Caco-2 (cell line): Measurements from ENCODE around the gene PLXNA4. TPM values are rescaled to one million over a fixed set of nuclear protein-coding genes. Genes with fewer than 3 reads are reported as not detected.

ENCODE experiments used
- BruUV-seq: library from RNA; stranded (reverse); fragments of 400-500 nt; replicated peaks from 2 replicates; lab custom pipeline; 2021; lab: Mats Ljungman, UMichigan
- CTCF ChIA-PET: fragments of 300-600 bp; sonication (Branson Sonifier 250); formaldehyde crosslinking; loops from one replicate; lab custom pipeline; 2022; ENCODE audit warnings: antibody characterized with exemption; lab: Charles Lee
- POLR2A ChIA-PET: fragments of 300-600 bp; sonication (Branson Sonifier 250); formaldehyde crosslinking; loops from one replicate; lab custom pipeline; 2022; ENCODE audit warnings: antibody characterized with exemption; lab: Charles Lee
- DNase-seq, 2 experiments: peaks; one replicate each; pipeline versions ENCODE4 v3.0.0 to v3.0.0-alpha.2; 2020 to 2022
- H3K27me3 ChIP-seq: replicated peaks from 2 replicates; pipeline ENCODE4 v1.6.0; 2011; ENCODE audit warnings: low read length; ENCODE audit not compliant: control insufficient read depth, insufficient read depth
- H3K36me3 ChIP-seq: 2 replicates; pipeline ENCODE4 v1.5.1; 2011; ENCODE audit warnings: low read length; ENCODE audit not compliant: control insufficient read depth, insufficient read depth
- H3K4me1 ChIP-seq: fragments of 250-450 bp; sonication (Bioruptor Pico); 2 replicates; pipeline ENCODE4 v1.5.1; 2020; ENCODE audit warnings: mild to moderate bottlenecking
- H3K4me3 ChIP-seq: 2 replicates; pipeline ENCODE4 v1.5.1; 2011; ENCODE audit warnings: low read depth, mild to moderate bottlenecking, control low read depth, low read length
- H3K9me3 ChIP-seq: fragments of 250-450 bp; sonication (Bioruptor Pico); 2 replicates; pipeline ENCODE4 v1.5.1; 2020; ENCODE audit warnings: mild to moderate bottlenecking, moderate library complexity
- H3K27ac Mint-ChIP-seq: one replicate; pipeline ENCODE4 v1.8.0; 2022; ENCODE audit warnings: mixed read lengths; ENCODE audit not compliant: unreplicated experiment
- H3K27me3 Mint-ChIP-seq: one replicate; pipeline ENCODE4 v1.8.0; 2022; ENCODE audit warnings: mixed read lengths; ENCODE audit not compliant: insufficient read depth, unreplicated experiment
- H3K36me3 Mint-ChIP-seq: one replicate; pipeline ENCODE4 v1.8.0; 2022; ENCODE audit warnings: mild to moderate bottlenecking, mixed read lengths; ENCODE audit not compliant: insufficient read depth, unreplicated experiment
- H3K4me1 Mint-ChIP-seq: one replicate; pipeline ENCODE4 v1.8.0; 2022; ENCODE audit warnings: low read depth, mixed read lengths; ENCODE audit not compliant: unreplicated experiment
- H3K4me3 Mint-ChIP-seq: one replicate; pipeline ENCODE4 v1.8.0; 2022; ENCODE audit warnings: mild to moderate bottlenecking, moderate library complexity, mixed read lengths; ENCODE audit not compliant: unreplicated experiment
- H3K9me3 Mint-ChIP-seq: one replicate; pipeline ENCODE4 v1.8.0; 2022; ENCODE audit warnings: mixed read lengths; ENCODE audit not compliant: unreplicated experiment
- CTCF ChIP-seq, 2 experiments: fragments of 200-600 bp in 1 of 2; IDR thresholded peaks; 1 replicate in 1 of 2; 2 replicates in 1 of 2; pipeline versions ENCODE4 v1.5.1 to v1.8.0; 2011 to 2022; ENCODE audit warnings: antibody characterized with exemption in 1 of 2, control low read depth in 1 of 2, inconsistent platforms in 1 of 2, low read depth in 1 of 2, low read length in 1 of 2, mild to moderate bottlenecking in 1 of 2, moderate library complexity in 1 of 2; ENCODE audit not compliant: insufficient read depth in 1 of 2, severe bottlenecking in 1 of 2, unreplicated experiment in 1 of 2
- intact Hi-C: fragments of 100-400 bp; cut with micrococcal nuclease; formaldehyde crosslinking; loops from one replicate; pipeline ENCODE4 v1.10.0; 2022; ENCODE audit not compliant: unreplicated experiment
- total RNA-seq: library from RNA; stranded (reverse); gene quantifications from 2 replicates; pipeline ENCODE4 v1.2.3, GENCODE V29; 2022

Gene PLXNA4
- total RNA-seq, 1 experiment from 2014 or later, result 0.43 TPM

GRCh38 chr7:132220060-132220459 is 356.2 kb downstream of the PLXNA4 start:
- BruUV-seq, result no TSS peak
- no peak for DNase-seq
- no peak overlapping the region for H3K4me3 Mint-ChIP-seq
- Histone ChIP-seq H3K4me1 (peaks cover 18% of the 10 kb centered on the region; the same call in 1 of the 2 replicates), H3K36me3 (no peaks in the 10 kb centered on the region), H3K27me3 (no peaks in the 10 kb centered on the region), H3K4me3 (no peak overlapping the region), H3K9me3 (no peaks in the 10 kb centered on the region)
- ChIA-PET POLR2A (interaction anchor here (0.6 kb wide), 1 partner anchor 8 kb away, joined by 3 read pairs; no protein-coding TSS in a partner anchor), CTCF (no interaction called here)
- no peak for TF ChIP-seq CTCF (IDR thresholded peaks at IDR 0.05; ENCODE audit: insufficient read depth in 1 of 2, low read depth in 1 of 2, low read length in 1 of 2, severe bottlenecking in 1 of 2, unreplicated experiment in 1 of 2)
- no peaks in the 10 kb centered on the region for H3K27me3 Mint-ChIP-seq
- no peaks in the 10 kb centered on the region for H3K36me3 Mint-ChIP-seq
- no peak overlapping the region for H3K27ac Mint-ChIP-seq
- intact Hi-C loops, result no loop called here
- H3K9me3 Mint-ChIP-seq, result no peaks in the 10 kb centered on the region
- peaks cover 8% of the 10 kb centered on the region for H3K4me1 Mint-ChIP-seq

- Mint-ChIP-seq H3K36me3 (no peaks in the 10 kb centered on the region), H3K4me3 (no peak overlapping the region), H3K27me3 (no peaks in the 10 kb centered on the region), H3K27ac (no peak overlapping the region), H3K4me1 (peaks cover 8% of the 10 kb centered on the region), H3K9me3 (no peaks in the 10 kb centered on the region)
- Histone ChIP-seq H3K4me3 (no peak overlapping the region), H3K4me1 (peaks cover 18% of the 10 kb centered on the region; the same call in 1 of the 2 replicates), H3K27me3 (no peaks in the 10 kb centered on the region), H3K9me3 (no peaks in the 10 kb centered on the region), H3K36me3 (no peaks in the 10 kb centered on the region)
- CTCF ChIA-PET, result no interaction called here
- intact Hi-C loops, result loop anchor here (5.0 kb wide), 1 partner anchor 33 kb away; no protein-coding TSS in a partner anchor
- peak; percentile 53 to 58 for DNase-seq
- no TSS peak for BruUV-seq
- POLR2A ChIA-PET, result interaction anchor here (0.7 kb wide), 1 partner anchor 656 kb away, joined by 3 read pairs; no protein-coding TSS in a partner anchor
- no peak for TF ChIP-seq CTCF (IDR thresholded peaks at IDR 0.05; ENCODE audit: insufficient read depth in 1 of 2, low read depth in 1 of 2, low read length in 1 of 2, severe bottlenecking in 1 of 2, unreplicated experiment in 1 of 2)
These were observed 357.4 kb downstream of the PLXNA4 start for GRCh38 chr7:132218876-132219275.

GRCh38 chr7:132216847-132217525 is 359.3 kb downstream of the PLXNA4 start:
- ChIA-PET POLR2A (no interaction called here), CTCF (no interaction called here)
- H3K27ac Mint-ChIP-seq, result no peak overlapping the region
- peaks cover 8% of the 10 kb centered on the region for H3K4me1 Mint-ChIP-seq
- Histone ChIP-seq H3K4me3 (no peak overlapping the region), H3K4me1 (peaks cover 18% of the 10 kb centered on the region; the same call in 1 of the 2 replicates), H3K36me3 (no peaks in the 10 kb centered on the region), H3K9me3 (no peaks in the 10 kb centered on the region), H3K27me3 (no peaks in the 10 kb centered on the region)
- no peaks in the 10 kb centered on the region for H3K9me3 Mint-ChIP-seq
- H3K36me3 Mint-ChIP-seq, result no peaks in the 10 kb centered on the region
- peak in 1 of 2 experiments; percentile 53 for DNase-seq
- BruUV-seq, result no TSS peak
- H3K4me3 Mint-ChIP-seq, result no peak overlapping the region
- TF ChIP-seq CTCF (IDR thresholded peaks at IDR 0.05; ENCODE audit: insufficient read depth in 1 of 2, low read depth in 1 of 2, low read length in 1 of 2, severe bottlenecking in 1 of 2, unreplicated experiment in 1 of 2), result no peak
- intact Hi-C loops, result loop anchor here (5.0 kb wide), 1 partner anchor 35 kb away; no protein-coding TSS in a partner anchor
- no peaks in the 10 kb centered on the region for H3K27me3 Mint-ChIP-seq
